Osteoblast (primary cell): Measurements from ENCODE around the gene EXTL1. TPM values are rescaled to one million over a fixed set of nuclear protein-coding genes. Genes with fewer than 3 reads are reported as not detected.
A peak's percentile ranks its signal among the peaks of the same experiment; 100 is the strongest.

Source experiments
- DNase-seq: peaks from one replicate; pipeline ENCODE4 v3.0.0; 2011; ENCODE audit warnings: low spot score, mixed read lengths; ENCODE audit not compliant: insufficient read length; ENCODE audit errors: missing footprints
- H2AFZ ChIP-seq: 2 replicates; pipeline ENCODE4 v1.6.0; 2011; ENCODE audit warnings: mild to moderate bottlenecking, low read length
- H3K27ac ChIP-seq: 2 replicates; pipeline ENCODE4 v1.5.1; 2011; ENCODE audit warnings: mild to moderate bottlenecking, low read depth, low read length, moderate library complexity
- H3K27me3 ChIP-seq: 2 replicates; pipeline ENCODE4 v1.6.0; 2012; ENCODE audit warnings: mild to moderate bottlenecking, control low read depth, inconsistent platforms, low read length, moderate library complexity; ENCODE audit not compliant: insufficient read depth
- H3K36me3 ChIP-seq: 2 replicates; pipeline ENCODE4 v1.5.1; 2011; ENCODE audit warnings: mild to moderate bottlenecking, low read length, control low read depth, moderate library complexity; ENCODE audit not compliant: insufficient read depth
- H3K4me1 ChIP-seq: 2 replicates; pipeline ENCODE4 v1.5.1; 2011; ENCODE audit warnings: mild to moderate bottlenecking, low read length, control low read depth, moderate library complexity; ENCODE audit not compliant: insufficient read depth
- H3K4me2 ChIP-seq: 2 replicates; pipeline ENCODE4 v1.6.0; 2011; ENCODE audit warnings: mild to moderate bottlenecking, low read length; ENCODE audit not compliant: insufficient read depth
- H3K4me3 ChIP-seq: fragments of 200-600 bp; sonication (generic); 3 replicates; pipeline ENCODE4 v1.5.1; 2012; ENCODE audit warnings: mild to moderate bottlenecking, low read length, inconsistent platforms; ENCODE audit not compliant: insufficient read depth
- H3K79me2 ChIP-seq: 2 replicates; pipeline ENCODE4 v1.6.0; 2012; ENCODE audit warnings: mild to moderate bottlenecking, low read length, control low read depth, inconsistent platforms; ENCODE audit not compliant: insufficient read depth
- H3K9me3 ChIP-seq: 2 replicates; pipeline ENCODE4 v1.5.1; 2011; ENCODE audit warnings: low read depth, low read length, control low read depth
- H4K20me1 ChIP-seq: 2 replicates; pipeline ENCODE4 v1.6.0; 2012; ENCODE audit warnings: mild to moderate bottlenecking, low read length, control low read depth; ENCODE audit not compliant: insufficient read depth
- total RNA-seq: library from RNA; depleted of rRNA; stranded (reverse); fragments of >200 nt; gene quantifications from 2 replicates; pipeline ENCODE4 v1.2.3, GENCODE V29; 2012
- TF ChIP-seq, protein P1 (sequence below): IDR thresholded peaks from 2 replicates; pipeline ENCODE4 v1.5.1; 2011; ENCODE audit warnings: mild to moderate bottlenecking, low read depth, low read length, moderate library complexity; ENCODE audit errors: extremely low read depth

EXTL1 gene
- total RNA-seq, 1 donor = 1.4 TPM

DNA sequence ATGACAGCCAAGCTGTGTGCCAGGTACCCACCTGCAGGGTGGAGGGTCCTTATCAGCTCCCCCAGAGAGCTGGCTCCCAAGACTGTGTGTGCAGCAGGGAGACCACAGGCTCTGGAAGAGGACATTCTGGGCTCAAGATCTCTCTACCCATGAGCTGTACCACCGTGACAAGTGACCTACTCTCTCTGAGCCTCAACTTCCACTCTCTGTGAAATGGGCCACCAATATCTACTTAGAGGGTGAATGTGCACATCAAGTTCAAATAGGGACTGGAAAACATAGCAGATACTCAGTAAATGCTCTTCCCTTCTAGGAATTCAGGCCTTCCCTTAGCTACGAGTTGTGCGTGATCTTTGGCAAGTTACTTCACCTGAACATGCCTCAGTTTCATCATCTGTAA is 22.8 kb downstream of the EXTL1 start:
- DNase-seq = peak; percentile 43
- H3K27me3 ChIP-seq = peaks cover 79% of the 10 kb centered on the region
- TF ChIP-seq, protein P1, sequence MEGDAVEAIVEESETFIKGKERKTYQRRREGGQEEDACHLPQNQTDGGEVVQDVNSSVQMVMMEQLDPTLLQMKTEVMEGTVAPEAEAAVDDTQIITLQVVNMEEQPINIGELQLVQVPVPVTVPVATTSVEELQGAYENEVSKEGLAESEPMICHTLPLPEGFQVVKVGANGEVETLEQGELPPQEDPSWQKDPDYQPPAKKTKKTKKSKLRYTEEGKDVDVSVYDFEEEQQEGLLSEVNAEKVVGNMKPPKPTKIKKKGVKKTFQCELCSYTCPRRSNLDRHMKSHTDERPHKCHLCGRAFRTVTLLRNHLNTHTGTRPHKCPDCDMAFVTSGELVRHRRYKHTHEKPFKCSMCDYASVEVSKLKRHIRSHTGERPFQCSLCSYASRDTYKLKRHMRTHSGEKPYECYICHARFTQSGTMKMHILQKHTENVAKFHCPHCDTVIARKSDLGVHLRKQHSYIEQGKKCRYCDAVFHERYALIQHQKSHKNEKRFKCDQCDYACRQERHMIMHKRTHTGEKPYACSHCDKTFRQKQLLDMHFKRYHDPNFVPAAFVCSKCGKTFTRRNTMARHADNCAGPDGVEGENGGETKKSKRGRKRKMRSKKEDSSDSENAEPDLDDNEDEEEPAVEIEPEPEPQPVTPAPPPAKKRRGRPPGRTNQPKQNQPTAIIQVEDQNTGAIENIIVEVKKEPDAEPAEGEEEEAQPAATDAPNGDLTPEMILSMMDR = no peak
- H3K79me2 ChIP-seq = no peaks in the 10 kb centered on the region
- H3K36me3 ChIP-seq = no peaks in the 10 kb centered on the region
- no peak overlapping the region for H3K4me3 ChIP-seq
- H4K20me1 ChIP-seq = no peaks in the 10 kb centered on the region
- no peaks in the 10 kb centered on the region for H3K9me3 ChIP-seq
- H3K27ac ChIP-seq = no peak overlapping the region
- no peaks in the 10 kb centered on the region for H3K4me1 ChIP-seq
- no peak overlapping the region for H2AFZ ChIP-seq
- H3K4me2 ChIP-seq = no peak overlapping the region

DNA sequence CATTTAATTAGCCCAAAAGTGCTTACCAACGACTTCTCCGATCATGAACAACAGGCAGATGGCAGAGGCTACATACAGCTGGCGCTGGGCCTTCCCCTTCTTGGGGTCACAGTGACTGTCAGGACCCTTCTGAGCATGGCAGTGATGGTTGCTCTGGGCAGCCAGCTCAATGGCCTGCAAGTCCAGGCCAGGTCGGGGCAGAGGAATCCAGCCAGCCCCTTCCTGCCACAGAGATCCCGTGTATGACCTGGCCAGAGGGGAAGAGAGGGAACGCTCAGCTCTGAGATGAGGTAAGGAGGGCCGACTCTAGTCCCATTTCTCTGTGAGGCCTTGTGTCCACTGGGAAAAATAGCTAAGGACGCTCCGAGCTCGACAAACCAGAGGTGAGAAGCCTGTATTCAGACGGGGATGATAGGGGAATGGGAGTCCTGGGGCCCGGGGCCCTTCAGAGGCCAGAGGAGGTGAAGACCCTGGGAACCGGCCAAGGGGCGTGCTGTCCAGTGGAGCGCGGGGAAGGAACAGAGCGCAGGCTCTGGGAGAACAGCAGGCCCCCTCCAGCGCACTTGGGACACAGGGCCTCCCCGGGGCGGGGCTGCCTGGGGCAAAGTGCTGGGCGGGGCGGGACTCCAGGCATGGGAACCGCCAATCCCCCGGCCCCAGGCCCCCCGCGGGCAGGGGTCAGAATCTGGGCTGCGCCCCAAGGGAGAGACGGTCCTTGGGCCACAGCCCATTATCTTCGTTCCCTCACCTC is 23.6 kb downstream of the EXTL1 start:
- H3K79me2 ChIP-seq = no peaks in the 10 kb centered on the region
- H4K20me1 ChIP-seq = no peaks in the 10 kb centered on the region
- no peak overlapping the region for H2AFZ ChIP-seq
- H3K4me2 ChIP-seq = no peak overlapping the region
- peaks cover 80% of the 10 kb centered on the region for H3K27me3 ChIP-seq
- H3K4me1 ChIP-seq = no peaks in the 10 kb centered on the region
- no peak overlapping the region for H3K4me3 ChIP-seq
- no peaks in the 10 kb centered on the region for H3K36me3 ChIP-seq
- TF ChIP-seq, protein P1 = no peak
- H3K9me3 ChIP-seq = no peaks in the 10 kb centered on the region
- H3K27ac ChIP-seq = no peak overlapping the region
- DNase-seq = peak; percentile 65

DNA sequence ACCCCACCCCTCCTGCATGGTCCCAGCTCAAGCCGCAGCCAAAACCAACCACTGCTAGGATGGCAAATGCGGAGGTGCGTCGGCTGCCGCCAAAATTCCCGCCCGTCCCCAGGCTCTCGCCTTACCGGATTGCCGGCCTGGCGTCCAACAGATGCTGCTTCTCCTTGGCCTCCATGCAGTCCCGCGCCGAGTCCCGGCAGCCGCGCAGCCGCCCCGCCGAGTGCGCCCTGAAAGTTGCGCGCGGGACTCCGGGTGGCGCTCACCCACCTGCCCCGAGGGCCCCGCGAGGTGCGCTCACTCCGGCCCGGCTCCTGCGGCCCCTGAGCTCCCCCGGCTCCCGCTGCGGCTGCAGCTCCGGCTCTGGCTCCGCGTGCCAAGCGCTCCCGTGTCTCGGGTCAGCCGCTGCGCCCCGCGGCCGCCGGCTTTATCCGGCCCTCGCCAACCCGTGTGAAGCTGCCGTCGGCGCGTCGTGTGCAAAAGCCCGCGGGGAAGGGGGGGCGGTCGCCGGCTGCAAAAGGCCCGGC is 24.2 kb downstream of the EXTL1 start, which contains the start of gene SLC30A2:
TSS of gene SLC30A2 (minus strand) at position 397 of the 524 bp plus-strand sequence. CDS start at position 175, 222 bp downstream.
- Histone ChIP-seq H3K4me2 (no peak within 1 kb of the TSS), H3K36me3 (no peaks in the 10 kb centered on the region)

More for the DNA sequence above, 24.2 kb downstream of the EXTL1 start, which contains the start of gene SLC30A2:
- H3K4me3 ChIP-seq = no peak within 1 kb of the TSS
- DNase-seq = peak; percentile 81
- peaks cover 83% of the 10 kb centered on the region for H3K27me3 ChIP-seq
- H3K4me1 ChIP-seq = no peaks in the 10 kb centered on the region
- no peak within 1 kb of the TSS for H3K27ac ChIP-seq
- H3K9me3 ChIP-seq = no peaks in the 10 kb centered on the region
- H3K79me2 ChIP-seq = no peaks in the 10 kb centered on the region
- H2AFZ ChIP-seq = no peak within 1 kb of the TSS
- TF ChIP-seq, protein P1 = no peak
- no peaks in the 10 kb centered on the region for H4K20me1 ChIP-seq
